HG03354 (cell line): ENCODE data around the gene ME3.
"Not testable (repeated sequence)": the region's sequence is repeated elsewhere in the genome, so short reads cannot be mapped to it uniquely, and the experiment has no call there.

ENCODE experiments used
- ATAC-seq: cut with Tn5 transposase; IDR thresholded peaks from one replicate; pipeline ENCODE4 v1.9.1; 2021; ENCODE audit warnings: mild to moderate bottlenecking; ENCODE audit not compliant: unreplicated experiment, poor library complexity, severe bottlenecking

The ME3 gene

DNA sequence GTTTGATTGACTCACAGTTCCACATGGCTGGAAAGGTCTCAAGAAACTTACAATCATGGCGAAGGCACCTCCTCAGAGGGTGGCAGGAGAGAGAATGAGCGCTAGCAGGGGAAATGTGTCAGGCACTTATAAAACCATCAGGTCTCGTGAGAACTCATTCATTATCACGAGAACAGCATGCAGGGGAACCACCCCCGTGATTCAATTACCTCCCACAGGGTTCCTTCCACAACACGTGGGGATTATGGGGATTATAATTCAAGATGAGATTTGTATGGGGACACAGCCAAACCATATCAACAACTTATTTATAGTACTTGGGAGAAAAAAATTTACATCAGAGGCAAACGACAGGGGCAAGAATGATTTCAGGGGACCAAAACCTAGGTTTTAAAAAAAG is 3.0 kb downstream of the ME3 start:
- no peak for ATAC-seq

DNA sequence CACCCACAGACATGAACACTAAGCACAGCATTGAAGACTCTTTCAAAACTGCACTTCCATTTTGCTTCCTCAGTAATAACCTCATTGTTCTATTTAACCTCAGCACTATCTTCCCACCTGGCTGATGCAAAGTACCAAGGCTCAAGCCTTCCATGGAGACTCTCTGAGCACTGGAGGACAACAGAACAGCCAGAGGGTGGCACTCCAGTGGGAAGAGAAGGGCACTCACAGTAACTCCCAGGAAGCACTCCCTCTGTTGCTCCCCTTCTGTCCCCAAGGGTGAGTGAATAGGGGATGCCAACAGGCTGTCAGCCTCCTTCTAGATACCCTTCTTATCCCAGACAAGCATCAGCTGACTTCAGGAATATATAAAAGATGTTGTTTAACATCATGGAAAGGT is 3.5 kb downstream of the ME3 start:
- ATAC-seq: no peak

DNA sequence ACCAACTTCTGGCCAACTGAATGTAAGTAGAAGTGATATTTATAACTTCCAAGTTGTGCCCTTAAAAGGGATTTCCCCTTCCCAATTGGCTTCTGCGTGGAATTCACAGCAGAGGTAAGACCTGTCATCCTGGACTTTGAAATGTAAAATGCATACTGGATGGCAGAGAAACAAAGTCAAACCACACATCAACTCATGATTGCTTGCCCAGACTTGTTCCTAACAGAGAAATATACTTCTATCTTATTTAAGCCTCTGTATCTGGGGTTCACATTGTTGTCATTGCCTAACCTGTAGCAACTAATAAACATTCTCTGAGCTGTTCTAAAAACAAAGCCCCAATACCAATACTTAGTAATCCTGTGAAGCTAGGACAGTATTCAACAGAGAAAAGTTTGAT is 6.2 kb downstream of the ME3 start:
- no peak for ATAC-seq

DNA sequence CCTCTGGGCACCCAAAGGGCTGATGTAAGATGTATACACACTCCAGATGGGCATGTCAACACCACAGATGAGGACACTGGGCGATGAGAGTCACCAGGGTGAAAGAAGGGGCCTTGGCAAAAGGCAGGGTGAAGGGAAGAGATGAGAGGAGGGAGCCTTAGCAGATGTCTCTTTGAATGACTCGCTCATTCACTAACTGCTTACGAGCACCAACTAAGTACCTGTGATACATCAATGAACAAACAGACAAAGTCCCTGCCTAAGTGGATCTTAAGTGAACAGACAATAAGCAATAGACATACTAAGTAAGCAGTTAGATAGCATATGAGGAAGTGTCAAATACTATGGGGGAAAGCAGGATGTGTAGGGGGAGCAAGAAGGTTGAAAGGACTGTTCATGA is 7.5 kb downstream of the ME3 start:
- ATAC-seq: no peak

DNA sequence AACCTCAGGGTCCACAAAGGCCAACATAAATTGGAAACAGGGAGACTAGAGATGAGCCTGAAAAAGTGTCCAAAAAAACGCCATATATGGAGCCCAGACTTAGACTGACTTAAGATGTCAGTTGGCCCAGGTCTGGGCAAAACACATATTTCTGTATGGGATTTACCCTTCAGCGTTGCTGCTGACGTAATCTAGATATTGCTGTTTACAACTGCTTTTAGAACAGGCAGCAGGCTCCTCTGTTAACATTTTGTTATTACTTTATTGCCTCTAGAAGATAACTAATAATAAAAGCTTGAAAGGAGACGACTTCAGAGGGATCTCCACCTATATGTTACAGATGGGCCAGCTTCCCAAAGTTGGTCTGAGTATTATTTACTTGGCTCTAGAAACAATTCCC is 8.7 kb downstream of the ME3 start:
- no peak for ATAC-seq

DNA sequence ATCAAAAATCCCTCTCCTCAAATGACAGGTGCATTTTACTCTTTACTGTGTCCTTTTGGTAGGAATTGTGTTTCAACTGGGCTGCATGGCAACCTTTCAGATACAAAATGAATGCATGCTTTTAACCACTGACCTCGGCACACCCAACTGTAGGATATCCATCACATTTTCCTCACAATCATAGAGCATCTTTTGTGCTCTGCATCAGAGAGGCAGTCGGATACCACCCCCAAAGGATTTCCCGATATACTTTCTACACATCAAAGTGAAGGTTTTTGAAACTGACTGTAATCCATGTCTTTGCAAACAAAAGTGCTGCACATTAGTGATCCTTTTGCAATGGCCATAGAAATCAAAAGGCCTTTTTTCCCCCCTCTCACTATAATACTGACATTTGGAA is 9.1 kb downstream of the ME3 start:
- ATAC-seq: no peak

DNA sequence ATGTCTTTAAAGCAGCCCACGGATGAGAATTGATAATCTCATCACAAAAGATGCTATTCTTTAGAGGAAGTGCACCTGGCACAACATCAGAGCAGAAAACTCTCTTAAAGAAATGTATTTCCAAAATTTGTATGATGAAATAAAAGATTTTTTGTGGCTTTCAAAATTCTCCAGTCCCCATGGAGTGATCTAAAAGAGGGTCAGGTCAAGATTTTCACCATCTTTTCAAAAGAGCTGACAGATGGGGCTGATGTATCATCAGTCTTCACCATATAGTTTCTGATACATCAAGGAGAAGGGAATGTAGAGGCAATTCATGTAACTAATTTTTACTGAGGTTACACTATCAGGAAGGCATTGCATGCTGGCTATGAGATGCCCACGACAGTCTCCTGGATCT is 11.7 kb downstream of the ME3 start:
- no peak for ATAC-seq

DNA sequence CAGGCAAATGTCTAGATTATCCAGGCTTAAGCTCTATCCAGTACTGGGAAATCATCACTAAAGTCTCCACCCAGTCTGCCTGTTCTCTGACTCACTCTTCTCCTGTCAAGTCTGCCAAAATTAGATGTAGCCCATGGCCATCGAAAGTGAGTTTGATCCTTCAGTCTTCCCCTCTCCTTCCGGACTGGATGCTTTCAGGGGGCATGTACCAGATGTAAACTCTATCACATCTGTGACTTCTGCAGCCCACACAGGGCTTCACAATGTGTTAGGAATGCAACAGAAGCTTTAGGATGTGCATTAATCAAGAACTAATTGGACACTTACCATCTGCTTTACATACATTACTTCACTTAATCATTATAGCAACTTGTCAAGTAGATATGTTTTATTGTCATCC is 12.3 kb downstream of the ME3 start:
- ATAC-seq: no peak

DNA sequence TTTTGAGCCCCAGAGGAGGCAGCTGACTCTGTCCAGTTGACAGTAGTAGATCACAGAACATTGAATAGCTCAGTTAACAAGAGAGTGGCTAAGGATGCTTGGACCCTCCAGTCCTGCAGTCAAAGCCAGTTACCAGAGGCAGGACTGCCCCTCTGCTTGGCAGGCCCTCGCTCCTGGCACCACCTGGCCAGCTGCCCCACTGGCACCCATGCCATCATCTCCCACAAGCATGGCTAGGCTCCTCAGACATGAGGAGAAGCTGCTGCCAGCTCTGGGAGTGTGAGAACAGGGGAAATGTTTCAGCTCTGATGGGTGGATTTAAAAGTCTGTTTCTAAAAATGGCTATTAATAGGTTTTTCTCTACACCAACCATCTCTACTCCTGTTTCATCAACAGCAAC is 13.9 kb downstream of the ME3 start:
- ATAC-seq: no peak

DNA sequence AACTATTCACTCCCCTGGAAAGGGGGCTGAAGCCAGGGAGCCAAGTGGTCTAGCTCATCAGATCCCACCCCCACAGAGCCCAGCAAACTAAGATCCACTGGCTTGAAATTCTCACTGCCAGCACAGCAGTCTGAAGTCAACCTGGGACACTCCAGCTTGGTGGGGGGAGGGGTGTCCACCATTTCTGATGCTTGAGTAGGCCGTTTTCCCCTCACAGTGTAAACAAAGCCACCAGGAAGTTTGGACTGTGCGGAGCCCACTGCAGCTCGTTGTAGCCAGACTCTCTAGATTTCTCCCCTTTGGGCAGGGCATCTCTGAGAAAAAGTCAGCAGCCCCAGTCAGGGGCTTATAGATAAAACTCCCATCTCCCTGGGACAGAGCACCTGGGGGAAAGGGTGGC is 27.2 kb downstream of the ME3 start:
- ATAC-seq: not testable (repeated sequence)

DNA sequence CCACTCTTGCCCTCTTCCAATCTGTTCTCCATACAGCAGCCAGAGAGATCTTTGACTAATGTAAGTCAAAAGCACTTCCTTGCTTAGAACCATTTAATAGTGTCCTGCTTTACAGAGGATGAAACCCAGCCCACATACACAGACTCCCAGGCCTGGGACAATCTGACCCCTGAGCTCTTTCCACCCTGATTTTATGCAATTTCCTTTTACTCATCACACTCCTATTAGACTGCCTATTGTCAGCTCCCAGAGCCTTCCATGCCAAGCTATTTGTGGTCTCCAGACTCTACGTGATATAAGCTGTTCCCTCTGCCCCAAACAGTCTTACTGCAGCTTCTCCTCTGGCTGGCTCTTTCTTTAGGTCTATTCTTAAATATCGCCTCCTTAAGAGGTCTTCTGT is 28.1 kb downstream of the ME3 start:
- ATAC-seq: no peak

DNA sequence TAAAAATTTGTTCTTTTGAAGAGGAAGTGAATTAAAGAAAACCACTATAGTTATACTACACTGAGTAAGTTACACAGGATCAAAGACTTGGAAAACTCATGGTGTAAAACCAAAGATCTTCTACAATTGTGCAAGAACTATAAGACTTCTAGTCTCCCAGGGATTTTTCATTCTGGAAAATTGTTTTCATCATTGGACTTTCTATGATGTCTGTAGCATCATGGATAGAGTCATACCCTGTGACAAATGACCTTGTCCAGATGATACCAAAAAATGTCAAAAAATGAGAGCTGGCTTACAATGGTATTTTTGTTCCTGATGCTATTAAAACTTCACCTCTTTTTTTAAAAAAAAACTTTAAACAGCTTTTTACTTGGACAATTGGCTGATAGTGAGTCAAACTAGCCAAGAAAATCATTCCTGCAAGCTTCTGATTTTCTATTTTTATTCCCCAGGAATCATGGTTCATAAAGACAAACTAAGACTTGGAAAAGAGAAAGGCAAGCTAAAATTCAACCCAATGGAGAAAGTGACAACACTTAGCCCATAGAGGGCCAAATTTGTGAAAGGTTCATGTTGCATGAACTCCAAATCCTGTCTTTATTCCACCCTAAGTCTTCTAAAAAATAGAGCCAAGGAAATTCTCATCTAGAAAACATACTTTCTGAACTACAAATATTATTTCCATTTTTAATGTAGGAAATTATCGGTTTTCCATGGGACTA is 30.7 kb downstream of the ME3 start:
- no peak for ATAC-seq

DNA sequence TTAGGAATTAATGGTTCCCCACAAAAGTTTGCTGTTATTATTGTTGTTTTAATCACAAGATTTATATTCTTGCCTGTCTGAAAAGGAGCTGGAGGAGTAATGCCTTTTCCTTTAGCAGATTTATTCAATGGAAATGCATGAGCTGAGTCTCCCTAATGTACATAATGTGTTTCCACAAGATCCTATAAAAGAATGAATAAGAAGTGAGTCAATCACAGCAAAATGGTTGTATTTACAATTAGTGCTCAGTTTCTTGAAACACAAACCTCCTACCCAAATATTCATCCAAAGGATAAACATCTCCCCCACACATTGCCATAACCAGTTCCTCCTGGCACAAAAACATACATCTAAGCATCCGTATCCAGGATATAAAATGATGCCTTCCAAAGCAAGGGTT is 33.3 kb downstream of the ME3 start:
- ATAC-seq: no peak

DNA sequence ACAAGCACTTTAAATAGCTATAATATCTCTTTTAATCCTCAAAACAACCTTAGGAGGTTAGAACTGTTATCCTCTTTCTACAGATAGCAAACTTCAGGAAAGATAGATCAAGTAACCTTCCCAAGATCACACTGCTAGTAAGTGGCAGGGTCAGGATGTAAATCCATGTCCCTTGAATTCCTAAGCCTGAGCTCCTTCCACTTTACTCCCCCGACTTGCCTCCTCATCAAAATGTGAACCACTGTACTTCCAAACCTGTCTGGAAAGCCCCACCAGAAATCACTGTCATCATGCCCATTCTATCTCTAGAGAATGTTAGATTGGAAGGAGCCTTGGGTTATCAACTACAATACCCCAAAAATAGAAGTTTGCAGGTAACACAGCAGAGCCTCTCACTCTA is 33.7 kb downstream of the ME3 start:
- no peak for ATAC-seq

DNA sequence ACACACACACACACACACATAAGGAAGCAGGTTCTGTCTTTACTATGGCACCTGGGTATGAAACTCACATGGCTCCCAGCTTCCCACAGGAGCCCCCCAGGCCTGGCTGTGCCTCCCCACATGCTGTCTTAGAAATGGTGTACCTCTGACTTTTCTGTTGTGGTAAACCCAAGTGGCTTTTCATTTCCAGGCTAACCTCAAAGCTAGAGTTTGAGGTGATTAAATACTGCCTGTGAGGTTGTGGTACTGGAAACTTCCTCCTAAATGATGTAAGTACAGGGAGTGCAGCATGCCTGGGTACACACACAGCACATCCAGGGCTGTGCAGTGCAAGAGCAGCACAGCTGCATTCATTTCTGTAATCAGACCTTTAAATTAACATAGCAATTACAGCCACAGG is 34.4 kb downstream of the ME3 start:
- no peak for ATAC-seq

DNA sequence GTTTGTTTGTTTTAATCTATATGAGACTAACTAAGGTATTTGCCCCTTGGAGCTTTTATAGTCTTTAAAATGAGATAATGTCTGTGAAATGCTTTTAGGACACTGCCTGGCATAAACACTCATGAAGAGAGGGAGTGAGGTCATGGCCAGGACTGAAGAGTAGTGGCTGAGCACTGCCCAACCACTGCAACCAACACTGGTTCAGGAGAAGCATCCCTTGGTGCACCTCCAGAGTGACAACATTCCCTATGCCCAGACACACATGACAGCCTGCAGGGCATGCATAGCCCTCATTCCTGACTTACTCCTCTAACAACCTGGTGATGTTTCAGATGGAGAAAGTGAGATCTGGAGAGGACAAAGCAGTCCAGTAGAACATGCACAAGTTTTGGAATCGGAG is 36.1 kb downstream of the ME3 start:
- no peak for ATAC-seq

DNA sequence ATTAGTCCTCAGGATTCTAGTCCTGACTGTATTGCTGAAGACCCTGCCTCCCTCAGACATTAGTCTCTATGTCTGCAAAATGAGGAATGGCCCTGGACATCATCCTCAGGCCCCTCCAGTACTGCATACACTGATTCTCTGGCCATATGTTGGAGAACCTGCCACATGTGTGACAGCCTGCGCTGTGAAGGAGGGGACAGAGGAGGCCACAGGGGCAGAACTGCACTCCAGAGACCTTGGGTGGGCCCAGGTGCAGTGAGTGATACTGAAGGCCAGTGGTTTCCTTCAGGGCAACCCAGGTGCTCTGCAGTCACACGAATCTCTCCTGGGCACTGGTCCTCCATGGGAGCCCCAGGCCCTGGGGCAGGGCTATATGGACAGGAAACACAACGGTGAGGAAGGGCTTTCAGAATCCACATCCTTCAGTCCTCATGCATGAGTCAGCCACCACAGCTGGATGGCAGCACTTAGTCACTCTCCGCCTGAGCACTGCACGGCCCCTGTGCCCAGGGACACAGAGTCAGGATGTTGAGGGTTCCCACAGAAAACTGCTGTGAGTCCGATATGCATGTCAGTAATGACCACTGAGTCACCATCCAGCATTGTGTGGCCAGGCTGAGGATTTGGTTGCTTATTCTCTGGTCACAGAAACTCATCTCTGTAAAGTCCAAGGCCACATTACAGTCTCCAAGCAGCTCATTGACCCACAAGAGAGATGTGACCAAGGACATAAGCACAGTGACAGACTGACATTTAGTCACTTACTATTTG is 39.7 kb downstream of the ME3 start:
- peak; percentile 63 for ATAC-seq

DNA sequence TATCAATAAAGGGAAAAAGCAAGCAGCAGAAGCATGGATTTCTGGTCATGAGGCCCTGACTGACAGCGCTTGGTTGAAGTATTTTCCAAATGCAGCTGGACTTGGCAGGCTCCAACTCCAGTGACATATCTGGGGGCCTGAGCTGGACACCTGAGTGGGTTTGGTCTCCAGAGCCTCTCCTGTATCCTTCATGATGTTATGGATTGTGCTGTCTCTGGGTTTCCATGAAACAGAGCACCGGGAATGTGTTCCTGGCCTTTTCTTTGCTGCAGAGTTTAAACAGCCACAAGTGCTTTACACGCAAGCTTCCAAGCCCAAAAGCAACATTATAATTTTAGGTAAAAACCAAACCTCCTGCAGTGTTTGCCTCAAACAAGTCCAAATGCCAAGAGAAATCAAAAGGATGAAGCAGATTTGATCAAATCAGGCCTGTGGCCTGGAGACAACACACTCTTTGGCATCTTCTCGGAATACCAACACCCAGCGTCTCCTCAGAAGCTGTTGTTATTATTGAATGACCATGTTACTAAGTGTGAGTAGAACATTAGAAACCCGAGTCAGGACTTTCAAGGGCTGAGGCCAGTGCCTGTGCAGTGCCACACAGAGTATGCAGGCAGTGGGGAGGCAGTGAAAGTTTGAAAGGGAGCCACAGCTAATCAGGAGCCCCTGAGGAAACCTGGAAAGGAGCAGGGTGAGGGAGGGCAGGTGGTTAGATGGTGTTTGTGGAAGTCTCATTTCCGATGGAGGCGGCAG is 42.0 kb downstream of the ME3 start:
- ATAC-seq: no peak

DNA sequence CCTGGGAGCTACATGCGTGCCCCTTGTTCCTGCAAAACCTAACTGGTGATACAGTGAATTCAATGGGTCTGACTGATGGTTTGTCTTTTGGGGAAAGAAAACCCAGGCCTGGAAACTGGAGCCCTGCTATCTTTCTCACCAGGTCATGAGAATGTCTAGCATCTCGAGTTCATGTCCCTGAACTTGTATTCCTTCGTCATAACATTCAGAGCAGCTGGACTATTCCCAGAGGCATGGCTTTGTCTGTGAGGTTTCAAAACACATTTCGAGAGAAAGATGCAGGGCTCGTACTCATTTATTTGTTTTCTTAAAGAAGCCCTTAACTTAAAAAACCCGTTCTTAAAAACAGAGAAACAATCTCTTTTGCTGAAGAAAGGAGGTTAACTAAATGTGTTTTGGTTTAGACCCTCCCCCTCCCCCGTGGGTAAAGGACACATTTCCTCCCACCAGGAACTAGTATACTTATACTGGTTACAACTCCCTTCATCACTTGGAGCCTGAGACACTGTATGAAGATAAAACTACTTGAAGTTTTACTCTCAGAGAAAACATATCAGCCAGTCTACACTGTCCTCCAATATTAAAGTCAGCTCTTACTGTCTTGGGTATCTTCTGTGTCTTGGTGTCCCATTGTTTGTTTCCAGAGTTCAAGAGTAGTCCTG is 43.2 kb downstream of the ME3 start:
- no peak for ATAC-seq

DNA sequence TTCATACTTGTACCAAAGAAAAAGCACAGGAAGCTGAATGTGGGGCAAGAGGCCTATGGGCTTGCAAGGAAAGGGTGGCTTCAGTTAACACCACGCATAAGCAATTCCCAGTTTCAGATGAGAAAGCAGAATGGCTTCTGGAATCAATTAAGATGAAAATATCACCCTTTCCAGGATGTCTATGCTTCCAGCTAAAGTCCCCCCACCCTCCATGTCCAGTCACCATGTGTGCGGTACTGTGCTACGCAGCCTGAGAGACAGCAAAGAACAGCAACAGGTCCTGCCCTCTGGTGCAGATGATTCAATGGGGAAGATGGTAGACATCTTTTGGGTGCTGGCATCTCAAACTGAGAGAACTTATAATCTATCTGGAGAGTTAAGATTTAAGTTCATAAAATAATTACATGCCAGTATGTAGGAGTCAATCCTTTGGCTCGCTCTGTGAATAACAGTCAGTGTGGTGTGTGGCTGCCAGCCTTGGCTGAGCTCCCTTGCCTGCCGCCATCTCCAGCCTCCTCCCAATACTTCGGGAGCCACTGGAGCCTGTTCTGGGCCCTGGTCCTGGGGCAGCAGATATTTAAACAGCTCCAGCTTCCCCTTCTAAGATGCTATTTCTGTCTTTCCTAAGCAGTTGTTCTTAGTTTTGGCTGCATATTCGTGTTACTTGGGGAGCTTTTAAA is 44.5 kb downstream of the ME3 start:
- no peak for ATAC-seq
